ENCODE data around the gene ECE2.

The ECE2 gene

GRCh38 chr3:184277366-184277765 is 1.5 kb downstream of the ECE2 start:
- DNase-seq, result no peak

DNA sequence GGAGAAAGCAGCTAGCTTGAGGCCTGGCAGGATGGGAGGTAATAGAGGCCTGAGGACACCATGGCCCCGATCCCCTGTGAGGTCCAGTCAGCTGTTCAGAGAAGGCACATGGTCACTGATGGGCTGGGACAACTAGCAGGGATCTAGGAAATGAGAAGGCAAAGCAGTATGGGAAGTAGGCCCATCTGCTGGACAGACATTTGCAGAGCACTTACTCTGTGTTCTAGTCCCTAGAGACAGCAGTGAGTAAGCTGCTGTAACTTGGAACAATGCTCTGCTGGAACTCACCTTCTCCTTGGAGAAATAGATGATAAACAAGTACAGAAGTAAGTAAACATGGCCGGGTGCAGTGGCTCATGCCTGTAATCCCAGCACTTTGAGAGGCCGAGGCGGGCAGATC is 7.1 kb downstream of the ECE2 start:
- DNase-seq, result no peak

DNA sequence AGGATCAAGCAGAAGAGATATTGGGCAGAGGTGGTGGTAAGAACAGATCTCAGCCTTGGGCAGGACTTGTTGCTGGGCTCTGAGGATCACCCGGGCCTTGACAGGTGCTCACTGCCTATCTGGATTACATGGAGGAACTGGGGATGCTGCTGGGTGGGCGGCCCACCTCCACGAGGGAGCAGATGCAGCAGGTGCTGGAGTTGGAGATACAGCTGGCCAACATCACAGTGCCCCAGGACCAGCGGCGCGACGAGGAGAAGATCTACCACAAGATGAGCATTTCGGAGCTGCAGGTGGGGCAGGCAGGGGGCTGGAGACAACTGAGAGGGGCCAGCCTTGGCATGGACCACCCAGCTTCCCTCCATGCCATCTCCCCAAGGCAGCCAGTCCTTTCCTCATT is 7.9 kb downstream of the ECE2 start:
- no peak for DNase-seq

GRCh38 chr3:184284696-184285095 is 8.9 kb downstream of the ECE2 start:
- peak; percentile 58 for DNase-seq

DNA sequence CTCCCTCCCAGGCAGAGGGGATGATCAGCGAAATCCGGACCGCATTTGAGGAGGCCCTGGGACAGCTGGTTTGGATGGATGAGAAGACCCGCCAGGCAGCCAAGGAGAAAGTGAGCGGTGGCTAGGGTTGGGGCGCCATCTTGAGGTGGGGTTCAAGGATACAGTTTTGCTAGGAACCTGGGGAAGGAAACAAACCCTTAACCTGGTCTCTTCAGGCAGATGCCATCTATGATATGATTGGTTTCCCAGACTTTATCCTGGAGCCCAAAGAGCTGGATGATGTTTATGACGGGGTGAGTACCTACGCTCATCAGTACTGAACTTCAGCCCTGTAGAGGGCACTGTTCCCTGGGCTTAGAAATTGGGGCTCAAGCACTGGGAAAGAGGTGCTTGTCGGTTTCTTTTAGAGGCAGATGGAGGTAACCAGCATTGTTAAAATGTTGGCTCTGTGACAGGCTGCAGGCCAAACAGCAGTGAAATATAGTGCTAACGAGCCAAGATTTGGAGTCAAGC is 13.7 kb downstream of the ECE2 start:
- peak; percentile 26 for DNase-seq

DNA sequence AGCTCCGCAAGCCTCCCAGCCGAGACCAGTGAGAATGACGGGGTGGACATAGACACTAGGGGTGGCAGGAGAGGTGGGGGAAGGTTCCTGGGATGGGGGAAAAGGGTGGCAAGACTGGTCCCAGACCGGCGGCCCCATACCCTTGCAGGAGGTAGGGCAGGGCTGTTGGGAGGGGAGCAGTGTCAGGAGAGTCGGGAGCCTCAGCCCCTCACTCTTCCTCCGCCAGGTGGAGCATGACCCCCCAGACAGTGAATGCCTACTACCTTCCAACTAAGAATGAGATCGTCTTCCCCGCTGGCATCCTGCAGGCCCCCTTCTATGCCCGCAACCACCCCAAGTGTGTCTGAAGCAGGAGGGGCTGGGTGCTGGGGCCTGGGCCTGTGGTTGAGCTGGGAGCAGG is 14.5 kb downstream of the ECE2 start:
- DNase-seq, result no peak

DNA sequence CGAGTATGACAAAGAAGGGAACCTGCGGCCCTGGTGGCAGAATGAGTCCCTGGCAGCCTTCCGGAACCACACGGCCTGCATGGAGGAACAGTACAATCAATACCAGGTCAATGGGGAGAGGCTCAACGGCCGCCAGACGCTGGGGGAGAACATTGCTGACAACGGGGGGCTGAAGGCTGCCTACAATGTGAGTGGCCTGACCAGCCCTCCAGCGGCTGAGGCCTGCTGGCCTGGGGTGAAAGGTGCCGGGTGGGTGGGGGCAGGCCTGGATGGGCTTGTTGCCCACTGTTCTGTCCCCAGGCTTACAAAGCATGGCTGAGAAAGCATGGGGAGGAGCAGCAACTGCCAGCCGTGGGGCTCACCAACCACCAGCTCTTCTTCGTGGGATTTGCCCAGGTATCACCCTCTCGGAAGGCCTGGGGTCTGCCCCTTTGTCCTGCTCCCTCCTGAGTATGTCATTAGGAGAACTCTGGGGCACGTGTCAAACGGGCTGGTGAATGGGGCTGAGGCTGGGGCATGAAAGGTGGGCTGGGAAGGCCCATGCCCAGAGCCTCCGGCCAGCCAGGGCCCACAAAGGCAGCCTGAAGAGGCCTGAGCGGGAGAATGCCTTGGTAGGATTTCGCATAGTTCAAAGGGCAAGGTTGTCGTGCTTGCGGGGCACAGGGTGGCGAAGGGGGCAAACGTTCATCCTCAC is 15.4 kb downstream of the ECE2 start:
- no peak for DNase-seq

- DNase-seq, result no peak
Observed at GRCh38 chr3:184291738-184292445, 16.1 kb downstream of the ECE2 start.

DNA sequence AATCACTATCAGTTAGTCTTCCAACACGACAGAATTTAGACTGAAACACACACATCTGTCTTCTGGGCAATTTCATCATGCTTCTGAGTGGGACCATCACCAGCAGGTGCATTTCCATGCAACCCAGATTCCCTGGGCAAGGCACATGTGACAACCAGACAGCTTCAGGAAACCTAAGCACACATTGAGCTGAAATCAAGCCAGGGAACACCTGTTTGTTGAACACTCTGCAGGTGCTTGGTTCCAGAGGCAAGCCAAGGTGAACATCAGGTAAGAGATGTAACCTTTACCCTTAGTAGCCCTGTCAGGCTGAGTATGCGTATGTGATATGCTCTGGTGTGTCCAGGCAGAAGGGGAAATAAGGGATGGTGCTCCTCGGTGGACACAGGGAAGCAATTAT is 19.9 kb downstream of the ECE2 start:
- DNase-seq, result no peak

DNA sequence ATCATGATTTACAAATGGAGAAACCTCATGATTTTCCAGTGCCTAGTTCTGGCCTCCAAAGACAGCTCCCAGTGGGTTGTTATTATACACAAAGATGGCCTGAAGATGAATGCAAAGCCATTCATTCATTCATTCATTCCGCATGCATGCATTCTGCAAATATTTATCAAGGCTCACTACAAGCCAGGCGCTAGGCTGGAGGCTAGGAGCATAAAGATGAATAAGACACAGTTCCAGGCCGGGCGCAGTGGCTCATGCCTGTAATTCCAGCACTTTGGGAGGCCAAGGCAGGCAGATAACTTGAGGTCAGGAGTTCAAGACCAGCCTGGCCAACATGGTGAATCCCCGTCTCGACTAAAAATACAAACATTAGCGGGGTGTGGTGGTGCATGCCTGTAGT is 20.8 kb downstream of the ECE2 start:
- DNase-seq, result no peak

- DNase-seq, result peak; percentile 93
Observed at GRCh38 chr3:184298759-184299487, 23.1 kb downstream of the ECE2 start, which contains the start of gene PSMD2. Gene PSMD2, plus strand, starts transcription at chr3:184299241. Its CDS starts 26 bp downstream, at chr3:184299267.

DNA sequence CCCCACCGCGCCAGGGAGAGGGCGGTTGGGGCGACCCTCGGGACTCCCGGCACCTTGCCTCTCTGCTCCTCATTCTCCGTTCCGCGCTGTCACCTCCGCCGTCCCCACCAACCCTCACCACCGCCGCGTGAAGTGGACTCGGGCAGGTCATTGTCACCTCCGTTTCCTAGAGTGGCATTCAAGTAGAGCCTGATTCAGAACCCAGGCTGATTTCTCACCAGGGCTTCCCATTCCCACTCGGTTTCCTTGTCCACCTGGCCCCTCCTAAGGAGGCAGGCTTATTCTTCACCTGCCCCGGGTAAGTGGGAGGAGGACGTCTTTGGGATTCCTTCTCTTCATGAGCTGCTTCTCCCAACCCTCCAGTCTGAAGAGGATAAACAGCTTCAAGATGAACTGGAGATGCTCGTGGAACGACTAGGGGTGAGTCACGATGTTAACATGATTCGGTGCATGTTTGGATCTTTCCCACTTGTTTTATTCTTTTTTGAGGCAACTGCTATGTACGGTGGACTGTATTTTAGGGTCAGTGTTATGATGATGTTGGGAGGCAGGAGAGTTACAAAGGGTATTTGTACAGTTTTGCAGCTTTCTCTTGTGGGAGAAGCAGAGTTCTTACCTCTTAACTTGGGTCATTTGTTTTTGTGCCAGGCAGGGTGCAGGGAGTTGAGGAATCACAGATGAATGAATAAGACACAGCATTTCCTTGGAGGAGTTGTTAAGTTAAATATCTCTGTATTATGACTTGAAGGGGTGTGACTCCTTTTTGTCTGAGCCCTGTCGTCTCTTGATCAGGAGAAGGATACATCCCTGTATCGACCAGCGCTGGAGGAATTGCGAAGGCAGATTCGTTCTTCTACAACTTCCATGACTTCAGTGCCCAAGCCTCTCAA is 23.9 kb downstream of the ECE2 start:
- no peak for DNase-seq

DNA sequence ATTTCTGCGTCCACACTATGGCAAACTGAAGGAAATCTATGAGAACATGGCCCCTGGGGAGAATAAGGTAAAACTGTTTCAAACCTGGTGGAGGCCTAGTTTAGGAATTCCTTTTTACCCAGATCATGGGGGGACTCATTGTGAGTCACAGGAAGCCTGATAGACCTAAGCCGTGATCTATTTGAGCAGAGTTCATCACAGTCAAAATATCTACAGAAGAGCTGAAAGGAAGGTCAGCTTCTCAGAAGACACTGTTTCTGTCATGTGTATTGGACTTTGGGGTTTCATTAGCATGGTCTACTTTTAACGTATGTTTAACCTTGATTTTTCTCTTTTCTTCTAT is 24.5 kb downstream of the ECE2 start:
- peak; percentile 70 for DNase-seq

DNA sequence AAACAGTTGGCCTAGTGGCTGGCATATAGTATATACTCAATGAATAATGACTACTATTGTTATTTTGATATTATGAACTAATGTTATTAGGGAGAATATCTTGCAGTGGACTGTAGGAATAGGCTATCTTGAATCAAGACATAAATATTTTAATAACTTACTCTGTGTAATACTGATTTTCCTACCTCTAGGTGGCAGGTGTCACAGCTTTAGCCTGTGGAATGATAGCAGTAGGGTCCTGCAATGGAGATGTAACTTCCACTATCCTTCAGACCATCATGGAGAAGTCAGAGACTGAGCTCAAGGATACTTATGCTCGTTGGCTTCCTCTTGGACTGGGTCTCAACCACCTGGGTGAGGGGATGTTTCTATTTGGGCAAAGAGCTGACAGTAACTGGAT is 29.8 kb downstream of the ECE2 start:
- DNase-seq, result no peak

DNA sequence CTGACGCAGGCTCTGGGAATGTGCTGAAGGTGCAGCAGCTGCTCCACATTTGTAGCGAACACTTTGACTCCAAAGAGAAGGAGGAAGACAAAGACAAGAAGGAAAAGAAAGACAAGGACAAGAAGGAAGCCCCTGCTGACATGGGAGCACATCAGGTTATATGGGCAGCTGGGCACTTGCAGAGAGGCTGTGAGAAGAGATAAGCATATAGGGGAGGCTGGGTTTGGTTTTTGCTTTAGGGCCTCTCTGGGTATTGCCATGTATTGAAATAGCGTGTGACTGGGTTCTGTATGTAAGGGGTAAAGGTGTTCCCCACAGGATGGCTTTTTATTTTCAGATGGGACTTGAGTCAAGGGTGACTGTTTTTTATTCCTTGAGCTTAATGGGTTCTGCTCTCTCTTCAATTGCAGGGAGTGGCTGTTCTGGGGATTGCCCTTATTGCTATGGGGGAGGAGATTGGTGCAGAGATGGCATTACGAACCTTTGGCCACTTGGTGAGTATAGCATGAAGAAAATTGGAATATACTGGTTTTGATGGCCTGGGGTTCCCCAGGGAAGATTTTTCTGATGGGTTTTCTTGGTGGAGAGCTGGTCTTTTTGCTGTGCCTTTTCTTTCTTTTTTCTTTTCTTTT is 30.6 kb downstream of the ECE2 start:
- DNase-seq, result no peak

DNA sequence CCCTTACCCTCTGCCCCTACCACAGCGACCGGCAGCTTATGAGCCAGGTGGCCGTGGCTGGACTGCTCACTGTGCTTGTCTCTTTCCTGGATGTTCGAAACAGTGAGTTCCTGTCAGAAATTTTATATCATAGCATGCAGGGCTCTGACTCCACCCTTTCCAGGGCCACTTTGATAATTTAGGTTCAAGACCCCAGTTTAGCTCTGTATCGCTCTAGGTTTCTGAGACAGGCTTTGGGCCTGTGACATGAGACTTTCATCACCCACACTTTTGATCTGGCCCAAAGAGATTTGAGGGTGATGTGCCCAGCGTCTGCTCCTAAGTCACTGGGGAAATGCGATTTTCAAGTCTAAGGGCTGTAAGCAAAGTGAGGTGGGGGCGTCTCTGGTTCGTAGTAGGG is 32.1 kb downstream of the ECE2 start:
- no peak for DNase-seq

DNA sequence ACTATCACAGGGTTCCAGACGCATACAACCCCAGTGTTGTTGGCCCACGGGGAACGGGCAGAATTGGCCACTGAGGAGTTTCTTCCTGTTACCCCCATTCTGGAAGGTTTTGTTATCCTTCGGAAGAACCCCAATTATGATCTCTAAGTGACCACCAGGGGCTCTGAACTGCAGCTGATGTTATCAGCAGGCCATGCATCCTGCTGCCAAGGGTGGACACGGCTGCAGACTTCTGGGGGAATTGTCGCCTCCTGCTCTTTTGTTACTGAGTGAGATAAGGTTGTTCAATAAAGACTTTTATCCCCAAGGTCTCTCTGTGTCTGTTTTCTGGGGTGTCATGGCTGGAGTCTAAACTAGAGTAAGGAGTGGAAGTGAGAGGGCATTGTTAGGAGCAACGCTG is 32.9 kb downstream of the ECE2 start:
- no peak for DNase-seq

- no peak for DNase-seq
Observed at GRCh38 chr3:184311633-184312032, 35.8 kb downstream of the ECE2 start.

DNA sequence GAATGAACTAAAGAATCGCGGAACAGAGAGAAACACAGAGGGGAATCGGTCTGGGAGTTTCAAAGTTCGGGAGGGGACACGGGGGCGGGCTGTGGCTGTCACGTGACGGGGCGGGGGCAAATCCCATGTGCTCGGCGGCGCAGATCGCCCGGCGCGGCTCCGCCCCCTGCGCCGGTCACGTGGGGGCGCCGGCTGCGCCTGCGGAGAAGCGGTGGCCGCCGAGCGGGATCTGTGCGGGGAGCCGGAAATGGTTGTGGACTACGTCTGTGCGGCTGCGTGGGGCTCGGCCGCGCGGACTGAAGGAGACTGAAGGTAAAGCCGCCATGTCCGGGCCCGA is 38.5 kb downstream of the ECE2 start, which contains the start of gene EIF4G1:
EIF4G1 (plus strand) TSS at position 244 of the 337 bp plus-strand sequence. CDS start 1,191 bp downstream, outside the sequence.
- peak; percentile 89 for DNase-seq

- peak; percentile 64 for DNase-seq
Observed at GRCh38 chr3:184314700-184315542, 39.1 kb downstream of the ECE2 start.

GRCh38 chr3:184315543-184315867 is 39.7 kb downstream of the ECE2 start:
- no peak for DNase-seq

All from NCI-H226 (cell line).